Heart right ventricle (tissue), 16 donors: ENCODE results near the gene TTC29. TPM values are rescaled to one million over a fixed set of nuclear protein-coding genes. Genes with fewer than 3 reads are reported as not detected.
"Not testable (repeated sequence)": the region's sequence is repeated elsewhere in the genome, so short reads cannot be mapped to it uniquely, and the experiment has no call there.

Source experiments
- ATAC-seq, 8 donors: fragments of 200-7000 bp; cut with Tn5 transposase; one replicate each; pipeline ENCODE4 v1.9.1; 2020; ENCODE audit warnings: mild to moderate bottlenecking in 8 of 8, moderate library complexity in 8 of 8, moderate number of reproducible peaks in 1 of 8
- DNase-seq, 2 donors: peaks; one replicate each; pipeline ENCODE4 v3.0.0-alpha.2; 2020
- H3K27ac ChIP-seq, 10 donors: fragments of 200-600 bp; sonication (generic) in 2 of 10; one replicate each; pipeline versions ENCODE4 v1.5.0 to v1.8.0; 2020 to 2022; ENCODE audit warnings: mild to moderate bottlenecking in 3 of 10
- H3K27me3 ChIP-seq, 7 donors: fragments of 200-600 bp; one replicate each; pipeline ENCODE4 v1.8.0; 2021 to 2022; ENCODE audit warnings: mild to moderate bottlenecking in 2 of 7
- H3K36me3 ChIP-seq, 9 donors: fragments of 200-600 bp; sonication (generic) in 1 of 9; one replicate each; pipeline versions ENCODE4 v1.5.0 to v1.8.0; 2020 to 2022; ENCODE audit warnings: mild to moderate bottlenecking in 2 of 9
- H3K4me1 ChIP-seq, 9 donors: fragments of 200-600 bp; sonication (generic) in 1 of 9; one replicate each; pipeline versions ENCODE4 v1.5.0 to v1.8.0; 2020 to 2022; ENCODE audit warnings: mild to moderate bottlenecking in 4 of 9
- H3K4me3 ChIP-seq, 10 donors: fragments of 200-600 bp; sonication (generic) in 2 of 10; one replicate each; pipeline versions ENCODE4 v1.5.0 to v1.8.0; 2020 to 2022; ENCODE audit warnings: mild to moderate bottlenecking in 7 of 10, moderate library complexity in 2 of 10
- H3K9me3 ChIP-seq, 11 donors: fragments of 200-600 bp in 10 of 11; sonication (generic) in 2 of 11; one replicate each; pipeline versions ENCODE4 v1.5.0 to v1.8.0; 2013 to 2022; ENCODE audit warnings: mild to moderate bottlenecking in 2 of 11, control low read depth in 1 of 11, moderate library complexity in 1 of 11
- WGBS, 2 donors: extraction: QIAGEN DNeasy Blood & Tissue Kit; methylation state at CpG; one replicate each; pipeline ENCODE4 v1.1.7; 2013; ENCODE audit warnings: inconsistent platforms in 1 of 2; 5-methylcytosine and 5-hydroxymethylcytosine counted together
- intact Hi-C, 10 donors: fragments of 100-400 bp; cut with DNase I; formaldehyde crosslinking; loops; one replicate each; pipeline versions ENCODE4 v1.11.1 to v1.14.2; 2022
- polyA plus RNA-seq, 2 donors: library from polyadenylated mRNA; stranded (reverse); fragments of 200-250 nt; gene quantifications; one replicate each; pipeline ENCODE4 v1.2.3, GENCODE V29; 2013
- total RNA-seq, 10 donors: library from RNA; stranded (reverse); fragmentation: NEBNext Ultra II Directional in 3 of 10; extraction: Animal tissue kit (Norgen Biotek cat#: 25700) in 3 of 10; gene quantifications; one replicate each; pipeline versions ENCODE4 v1.2.1 to v1.2.4, GENCODE V29; 2021 to 2023
- TF ChIP-seq, protein P1 (sequence below), 9 donors: fragments of 200-600 bp; sonication (generic) in 2 of 9; IDR thresholded peaks; one replicate each; pipeline versions ENCODE4 v1.5.0 to v1.8.0; 2021 to 2022; ENCODE audit warnings: antibody characterized with exemption in 9 of 9, mild to moderate bottlenecking in 5 of 9, moderate library complexity in 1 of 9
- donor health status: Arrhythmogenic right ventricular cardiomyopathy.
- donor health status: ischemic (EF 13 %, LVEDD 7.1; RV severe dilation, severe dysfunction).
- donor health status: healthy with polysubstance abuse.
- donor health status: DM: no; HTN: yes; CAD: no.
- donor health status: DM: no; HTN: no; CAD: no.
- donor health status: ischemic (EF 25% LVEDD 6.9; RV normal size, moderate dysfunction).
- donor health status: ischemic (EF 25% LVEDD 5.7; RV mildly dilated, moderate dysfunction).
- donor health status: healthy.
- donor health status: DM: yes; HTN: yes; CAD: no.
- donor health status: Ischemic cardiomyopathy.
- donor health status: ischemic (EF 35%, LVEDD 5.7; RV mildly dilated, moderate dysfunction).
- donor health status: nonischemic (EF 11% LVEDD 7.7; RV severe dilation, severe dysfunction).
- donor health status: DM: yes; HTN: yes; CAD: no.
- donor health status: PGD.
- donor health status: ischemic (EF 29% LVEDD 5.4; RV normal size, mild dysfunction).
- donor health status: nonischemic (EF 23%, LVEDD 6.1; RV moderate dilation, normal function).

The TTC29 gene
- total and polyA plus RNA-seq, 12 donors: 0.28 TPM; not detected in 11

GRCh38 chr4:146709956-146710355 lies 235.7 kb downstream of the TTC29 start:
- Histone ChIP-seq H3K4me3 (no peak overlapping the region), H3K4me1 (no peaks in the 10 kb centered on the region), H3K27ac (no peak overlapping the region), H3K36me3 (no peaks in the 10 kb centered on the region), H3K27me3 (no peaks in the 10 kb centered on the region), H3K9me3 (no peaks in the 10 kb centered on the region)
- no peak for DNase-seq
- intact Hi-C loops: no loop called here
- TF ChIP-seq, protein P1, sequence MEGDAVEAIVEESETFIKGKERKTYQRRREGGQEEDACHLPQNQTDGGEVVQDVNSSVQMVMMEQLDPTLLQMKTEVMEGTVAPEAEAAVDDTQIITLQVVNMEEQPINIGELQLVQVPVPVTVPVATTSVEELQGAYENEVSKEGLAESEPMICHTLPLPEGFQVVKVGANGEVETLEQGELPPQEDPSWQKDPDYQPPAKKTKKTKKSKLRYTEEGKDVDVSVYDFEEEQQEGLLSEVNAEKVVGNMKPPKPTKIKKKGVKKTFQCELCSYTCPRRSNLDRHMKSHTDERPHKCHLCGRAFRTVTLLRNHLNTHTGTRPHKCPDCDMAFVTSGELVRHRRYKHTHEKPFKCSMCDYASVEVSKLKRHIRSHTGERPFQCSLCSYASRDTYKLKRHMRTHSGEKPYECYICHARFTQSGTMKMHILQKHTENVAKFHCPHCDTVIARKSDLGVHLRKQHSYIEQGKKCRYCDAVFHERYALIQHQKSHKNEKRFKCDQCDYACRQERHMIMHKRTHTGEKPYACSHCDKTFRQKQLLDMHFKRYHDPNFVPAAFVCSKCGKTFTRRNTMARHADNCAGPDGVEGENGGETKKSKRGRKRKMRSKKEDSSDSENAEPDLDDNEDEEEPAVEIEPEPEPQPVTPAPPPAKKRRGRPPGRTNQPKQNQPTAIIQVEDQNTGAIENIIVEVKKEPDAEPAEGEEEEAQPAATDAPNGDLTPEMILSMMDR (IDR thresholded peaks at IDR 0.05): no peak
- ATAC-seq: no peak
- 88 to 89% methylated on average over 3 of the region's 3 CpGs for WGBS, 2 donors

- Histone ChIP-seq H3K36me3 (no peaks in the 10 kb centered on the region), H3K27ac (no peak overlapping the region), H3K9me3 (peaks cover 0 to 9% (median 0%) of the 10 kb centered on the region in 11 donors), H3K27me3 (no peaks in the 10 kb centered on the region), H3K4me1 (no peaks in the 10 kb centered on the region), H3K4me3 (no peak overlapping the region)
- intact Hi-C loops: no loop called here
- ATAC-seq (no peak), DNase-seq (no peak)
- TF ChIP-seq, protein P1 (IDR thresholded peaks at IDR 0.05): no peak
- 88 to 89% methylated on average over 8 of the region's 8 CpGs for WGBS, 2 donors
These were observed 245.8 kb downstream of the TTC29 start for GRCh38 chr4:146699910-146700309.

DNA sequence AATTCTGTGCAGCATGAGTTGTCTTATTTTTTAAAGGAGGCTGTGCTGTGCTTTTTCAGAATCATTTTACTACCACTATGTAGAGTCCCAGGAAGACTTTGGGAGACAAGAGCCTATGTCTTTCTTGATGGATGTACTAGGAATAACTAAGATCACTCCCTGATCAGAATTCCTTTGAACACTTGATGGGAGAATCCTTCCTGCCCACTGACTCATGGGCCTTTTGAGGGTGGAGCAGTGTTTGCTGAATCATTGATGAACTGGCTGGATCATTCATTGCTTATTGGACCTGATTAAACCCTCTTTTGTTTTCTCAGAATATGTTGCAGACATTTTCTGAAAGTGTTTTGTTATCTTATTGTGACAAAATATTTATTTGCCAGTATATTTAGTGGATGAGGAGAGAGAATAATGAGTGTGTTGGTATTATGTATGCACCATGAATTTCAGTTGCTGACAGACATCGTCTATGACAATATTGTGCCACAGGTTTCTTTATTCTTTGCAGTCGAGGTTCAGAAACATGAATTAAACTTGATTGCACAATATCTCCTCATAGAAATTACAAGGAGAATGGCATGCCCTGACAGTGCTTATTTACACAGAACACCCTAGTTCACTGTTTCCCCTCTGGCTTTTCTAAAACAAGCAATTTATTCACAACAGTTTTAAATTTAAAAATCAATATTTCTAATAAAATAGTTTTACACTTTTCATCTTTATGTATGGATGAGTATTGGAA lies 270.7 kb downstream of the TTC29 start:
- DNase-seq: no peak
- Histone ChIP-seq H3K4me3 (no peak overlapping the region), H3K36me3 (no peaks in the 10 kb centered on the region), H3K27ac (no peak overlapping the region), H3K9me3 (peaks cover 0 to 16% (median 0%) of the 10 kb centered on the region in 11 donors), H3K27me3 (peaks cover 0 to 4% (median 0%) of the 10 kb centered on the region in 7 donors), H3K4me1 (no peaks in the 10 kb centered on the region)
- intact Hi-C loops: no loop called here
- ATAC-seq: no peak
- TF ChIP-seq, protein P1 (IDR thresholded peaks at IDR 0.05): no peak
- WGBS, 2 donors: 79 to 83% methylated on average over 2 of the region's 2 CpGs

DNA sequence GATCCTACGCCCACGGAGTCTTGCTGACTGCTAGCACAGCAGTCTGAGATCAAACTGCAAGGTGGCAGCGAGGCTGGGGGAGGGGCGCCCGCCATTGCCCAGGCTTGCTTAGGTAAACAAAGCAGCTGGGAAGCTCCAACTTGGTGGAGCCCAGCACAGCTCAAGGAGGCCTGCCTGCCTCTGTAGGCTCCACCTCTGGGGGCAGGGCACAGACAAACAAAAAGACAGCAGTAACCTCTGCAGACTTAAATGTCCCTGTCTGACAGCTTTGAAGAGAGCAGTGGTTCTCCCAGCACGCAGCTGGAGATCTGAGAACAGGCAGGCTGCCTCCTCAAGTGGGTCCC lies 281.7 kb downstream of the TTC29 start:
- ATAC-seq, H3K9me3 ChIP-seq, H3K27ac ChIP-seq, DNase-seq, H3K4me1 ChIP-seq, intact Hi-C loops, H3K36me3 ChIP-seq, H3K4me3 ChIP-seq: not testable (repeated sequence)
- WGBS, 2 donors: 40 to 75% methylated on average over 4 to 6 of the region's 6 CpGs
- peaks cover 0 to 27% (median 4%) of the 10 kb centered on the region in 7 donors for H3K27me3 ChIP-seq

- DNase-seq (no peak), ATAC-seq (no peak)
- Histone ChIP-seq H3K4me3 (no peak overlapping the region), H3K27me3 (peaks cover 3 to 51% (median 13%) of the 10 kb centered on the region in 7 donors), H3K9me3 (peaks cover 0 to 3% (median 0%) of the 10 kb centered on the region in 11 donors), H3K4me1 (no peaks in the 10 kb centered on the region), H3K36me3 (no peaks in the 10 kb centered on the region), H3K27ac (no peak overlapping the region)
- TF ChIP-seq, protein P1 (IDR thresholded peaks at IDR 0.05): no peak
- intact Hi-C loops: no loop called here
- 42 to 46% methylated on average over 4 of the region's 4 CpGs for WGBS, 2 donors
These were observed 284.3 kb downstream of the TTC29 start for GRCh38 chr4:146661367-146661766.
